HG03139 (cell line): ENCODE measurements around the gene POMT2.

Source experiments
- ATAC-seq: cut with Tn5 transposase; IDR thresholded peaks from one replicate; pipeline ENCODE4 v1.9.1; 2021; ENCODE audit not compliant: unreplicated experiment

POMT2 gene

DNA sequence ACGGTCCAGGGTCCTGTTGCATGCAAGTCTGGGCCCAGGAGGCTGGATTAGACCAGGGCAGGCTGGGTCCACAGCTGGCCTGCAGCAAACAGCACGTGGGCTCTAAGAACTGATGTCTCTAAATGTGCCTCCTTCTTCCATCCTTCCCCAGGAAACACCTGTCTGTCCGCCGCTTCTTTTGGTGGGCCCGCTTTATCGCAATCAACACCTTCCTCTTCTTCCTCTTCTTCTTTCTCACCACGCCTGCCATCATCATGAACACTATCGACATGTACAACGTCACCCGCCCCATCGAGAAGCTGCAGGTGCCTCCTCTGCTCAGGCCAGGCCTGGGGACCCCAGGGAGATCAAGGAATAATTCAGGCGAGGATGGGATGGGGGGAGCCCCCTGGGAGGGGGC, 77.9 kb downstream of the POMT2 start:
- no peak for ATAC-seq

DNA sequence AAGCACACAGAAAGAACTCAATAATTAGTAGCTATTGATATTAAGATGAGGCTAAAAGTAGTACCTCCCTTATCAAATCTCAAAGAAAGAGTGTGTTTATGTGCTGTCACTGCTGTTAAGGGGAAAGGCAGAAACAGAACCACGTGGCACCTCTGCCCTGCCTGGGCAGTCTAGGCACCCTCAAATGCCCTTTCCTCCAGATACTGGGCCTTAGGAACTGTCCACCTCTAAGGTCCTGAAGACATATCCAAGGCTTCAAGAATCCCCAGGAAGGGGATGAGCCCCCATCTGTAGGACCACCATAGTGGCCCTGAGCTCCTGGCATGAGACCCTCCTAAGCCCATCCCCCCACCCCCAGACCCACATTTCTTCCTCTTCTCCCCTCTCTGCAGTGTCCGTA, 78.7 kb downstream of the POMT2 start:
- ATAC-seq, result no peak

DNA sequence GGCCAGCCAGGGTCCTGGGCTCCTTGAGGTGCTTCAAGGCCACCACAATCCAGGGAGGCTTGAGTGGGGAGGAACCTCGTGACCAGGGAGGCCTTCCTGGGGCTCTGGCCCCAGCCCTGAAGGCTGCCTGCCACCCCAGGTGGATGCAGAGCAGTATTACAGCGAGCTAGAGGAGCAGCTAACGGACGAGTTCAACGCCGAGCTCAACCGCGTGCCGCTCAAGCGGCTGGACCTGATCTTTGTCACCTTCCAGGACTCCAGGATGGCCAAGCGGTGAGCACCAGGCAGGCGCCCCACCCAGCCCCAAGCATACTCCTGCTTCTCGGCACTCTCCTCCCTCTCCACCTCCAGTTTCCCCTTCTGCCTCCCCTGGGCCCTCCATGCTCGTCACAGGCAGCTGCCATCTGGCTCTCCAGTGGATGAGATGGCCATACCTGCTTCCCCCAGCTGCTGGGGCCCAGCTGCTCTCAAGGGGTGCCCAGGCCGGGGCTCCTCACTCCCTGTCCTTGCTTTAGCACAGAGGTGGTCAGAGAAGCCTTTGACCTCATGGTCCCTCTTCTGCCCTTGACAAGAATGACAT, 80.3 kb downstream of the POMT2 start:
- ATAC-seq, result no peak

DNA sequence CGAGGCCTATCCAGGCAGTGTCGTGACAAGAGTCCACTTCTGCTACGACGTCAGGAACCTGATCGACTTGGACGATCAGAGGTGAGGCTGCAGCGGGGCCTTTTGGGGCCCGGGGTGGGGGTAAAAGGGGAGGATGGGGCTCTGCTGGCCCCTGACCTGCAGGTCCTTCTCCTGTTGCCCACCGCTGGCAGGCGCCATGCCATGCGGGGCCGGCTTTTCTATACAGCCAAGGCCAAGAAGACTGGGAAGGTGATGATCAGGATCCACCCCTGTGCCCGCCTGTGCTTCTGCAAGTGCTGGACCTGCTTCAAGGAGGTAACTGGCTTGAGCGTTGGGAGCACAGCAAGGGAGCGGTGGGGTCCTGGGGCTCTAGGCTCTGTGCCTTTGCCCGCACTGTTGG, 81.3 kb downstream of the POMT2 start:
- ATAC-seq, result no peak

DNA sequence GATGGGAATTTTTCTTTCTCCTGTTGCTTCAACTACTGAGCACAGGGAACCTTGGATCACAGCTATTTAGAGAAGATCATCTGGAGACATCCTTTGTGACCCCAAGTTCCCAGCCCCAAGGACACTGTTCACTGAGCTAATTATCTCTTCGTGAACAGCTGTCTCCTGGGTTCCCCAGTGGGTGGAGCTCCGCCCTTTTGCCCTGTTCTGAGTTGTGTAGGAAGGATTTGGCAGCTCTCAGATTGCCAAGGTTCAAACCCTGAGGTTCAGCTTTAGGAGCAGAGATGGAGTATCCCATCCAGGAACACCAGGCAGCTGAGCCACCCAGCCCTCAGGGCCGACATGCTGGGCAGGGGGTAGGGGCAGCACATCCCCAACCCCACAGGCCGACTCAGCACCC, 81.7 kb downstream of the POMT2 start:
- no peak for ATAC-seq

DNA sequence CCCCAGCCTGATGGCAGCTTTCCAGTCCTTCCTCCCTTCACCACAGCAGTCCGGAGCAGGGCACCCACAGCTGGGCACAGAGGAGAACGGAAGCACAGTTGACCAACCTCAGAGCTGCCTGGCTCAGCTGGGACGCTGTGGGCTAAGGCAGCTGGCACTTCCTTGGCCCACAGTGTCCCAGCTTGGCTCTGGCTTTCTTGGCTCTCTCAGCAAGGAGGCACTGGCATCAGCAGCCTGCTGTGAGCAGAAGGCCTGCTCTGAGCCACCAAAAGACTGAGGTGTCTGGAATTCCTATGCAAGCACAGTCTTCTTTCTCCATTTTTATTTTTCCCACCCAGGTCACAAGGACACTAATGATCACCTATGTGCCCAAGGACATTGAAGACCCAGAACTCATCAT, 82.3 kb downstream of the POMT2 start:
- ATAC-seq, result no peak

DNA sequence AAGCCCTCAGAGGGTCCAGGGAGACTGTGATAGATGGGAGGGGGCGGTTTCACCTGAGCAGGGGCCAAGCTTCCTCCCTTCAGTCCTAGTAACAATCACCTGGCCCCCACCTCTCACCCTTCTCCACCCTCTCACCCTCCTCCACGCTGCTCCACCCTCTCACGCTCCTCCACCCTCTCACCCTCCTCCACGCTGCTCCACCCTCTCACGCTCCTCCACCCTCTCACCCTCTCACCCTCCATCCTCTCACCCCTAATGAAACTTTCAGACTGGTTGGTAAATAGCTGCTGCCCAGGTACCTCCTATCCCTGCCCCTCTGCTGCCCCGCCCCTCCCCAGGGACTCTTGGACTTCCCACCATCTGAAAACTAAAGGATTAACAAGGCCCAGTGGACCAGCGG, 83.9 kb downstream of the POMT2 start:
- no peak for ATAC-seq

DNA sequence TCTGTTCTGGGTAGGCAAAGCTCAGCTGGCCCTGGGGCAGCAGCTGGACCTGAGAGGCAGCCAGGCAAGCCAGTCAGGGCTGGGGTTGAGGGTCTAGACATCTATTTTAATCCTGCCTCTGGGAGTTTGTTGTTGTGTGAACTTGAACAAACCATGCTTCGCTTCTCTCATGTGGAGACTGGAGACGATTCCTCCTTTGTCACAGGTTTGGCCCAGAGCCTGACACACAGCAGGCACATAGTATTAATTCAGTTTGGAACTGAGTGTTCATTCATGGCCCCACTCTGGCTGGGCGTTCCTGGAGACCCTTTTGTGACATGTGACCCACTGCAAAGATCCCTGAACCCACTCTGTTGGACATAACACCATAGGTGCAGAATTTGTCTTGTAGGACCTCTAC, 89.0 kb downstream of the POMT2 start:
- ATAC-seq, result no peak

DNA sequence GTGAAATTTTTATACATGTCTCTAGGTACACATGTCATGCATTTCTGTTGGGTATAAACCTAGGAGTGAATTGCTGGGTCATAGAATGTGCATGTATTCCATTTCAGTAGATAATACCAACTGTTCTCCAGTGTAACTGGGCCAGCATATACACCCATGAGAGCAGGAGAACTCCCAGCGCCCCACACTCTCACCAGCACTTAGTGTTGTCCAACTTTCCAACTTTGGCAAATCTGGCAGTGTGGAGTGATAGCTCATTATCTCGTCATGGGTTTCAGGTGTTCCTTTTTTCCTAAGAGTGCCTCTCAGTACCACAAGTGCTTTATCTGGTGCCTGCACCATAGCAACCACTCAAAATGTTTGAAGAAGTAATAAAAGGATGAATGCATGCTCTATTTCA, 89.8 kb downstream of the POMT2 start:
- ATAC-seq, result no peak

DNA sequence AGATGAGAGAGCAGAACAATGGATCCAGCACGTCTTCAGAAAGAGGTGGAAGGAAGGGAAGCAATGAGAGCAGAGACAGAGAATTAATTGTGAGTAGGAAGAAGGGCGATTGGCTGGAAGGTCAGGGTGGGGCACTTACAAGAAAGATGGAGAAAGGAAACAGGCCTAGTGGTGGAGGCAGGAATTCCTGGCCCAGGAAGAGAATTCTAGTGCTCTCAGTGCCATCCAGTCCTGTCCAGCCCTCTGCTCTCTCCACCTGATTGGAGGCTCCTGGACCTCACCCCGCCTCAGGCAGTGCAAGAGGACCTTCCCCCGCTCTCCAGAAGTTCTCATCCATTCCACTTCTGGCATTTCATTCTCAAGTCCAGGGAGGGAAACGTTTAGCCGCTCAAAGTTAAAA, 92.6 kb downstream of the POMT2 start:
- no peak for ATAC-seq

DNA sequence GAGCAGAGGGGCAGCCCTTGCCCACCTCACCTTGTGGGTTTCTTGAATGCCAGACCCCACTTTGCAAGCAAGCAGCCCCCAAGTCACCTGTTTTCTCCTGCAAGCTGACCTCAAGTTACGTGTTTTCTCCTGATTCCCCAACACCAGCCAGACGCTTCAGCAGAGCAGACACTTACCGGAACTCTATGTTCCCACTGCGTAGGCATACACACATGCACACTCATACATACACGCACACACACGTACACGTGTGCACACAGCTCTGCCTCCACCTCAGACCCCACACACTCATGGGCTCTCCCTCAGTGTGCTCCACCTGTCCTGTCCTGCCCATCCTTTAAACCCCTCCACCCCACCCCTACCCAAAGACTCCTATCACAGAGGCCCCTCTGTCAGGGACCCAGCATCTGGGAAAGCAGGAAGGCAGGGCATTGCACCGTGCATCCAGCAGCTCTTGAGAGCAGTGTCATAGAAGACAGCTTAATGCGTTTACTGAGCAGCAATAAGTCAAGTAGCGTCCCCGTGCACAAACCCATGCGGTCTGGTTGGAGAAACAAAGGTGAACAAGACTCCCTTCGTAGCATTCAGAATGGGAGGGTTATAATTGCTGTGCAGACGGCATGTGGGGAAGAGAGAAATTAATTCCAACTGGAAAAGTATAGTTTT, 94.7 kb downstream of the POMT2 start:
- ATAC-seq, result no peak

DNA sequence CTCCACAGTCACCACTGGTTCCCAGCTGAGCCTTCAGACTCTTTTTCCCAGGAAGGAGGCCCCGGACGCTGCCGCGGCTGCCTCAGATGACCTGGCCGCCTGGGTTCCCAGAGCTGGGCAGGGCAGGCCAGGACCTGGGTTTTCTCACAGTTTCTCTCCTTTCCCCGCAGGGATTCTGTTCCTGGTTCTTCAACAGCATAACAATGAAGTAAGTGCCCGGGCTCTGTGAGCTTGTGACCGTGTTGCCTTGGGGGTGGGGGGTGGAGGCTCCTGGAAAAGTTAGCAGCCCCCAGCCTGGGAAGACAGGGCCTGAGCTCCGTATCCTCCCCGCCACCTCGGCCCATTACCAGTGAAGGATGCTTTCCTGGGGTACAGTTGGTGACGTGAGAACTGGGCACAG, 95.4 kb downstream of the POMT2 start:
- ATAC-seq, result no peak
